Measurements from ENCODE around the gene ADCY1.

The ADCY1 gene

GRCh38 chr7:45574669-45575500 is 717 bp downstream of the ADCY1 start:
- peaks cover 28% of the 10 kb centered on the region for H3K4me1 Mint-ChIP-seq
- H3K27me3 Mint-ChIP-seq (ENCODE audit: low read depth, poor library complexity) = peaks cover 58% of the 10 kb centered on the region
- no peak for TF ChIP-seq CTCF (IDR thresholded peaks at IDR 0.05)
- H3K9me3 Mint-ChIP-seq = peaks cover 6% of the 10 kb centered on the region
- H3K4me3 Mint-ChIP-seq = peak overlapping the region; percentile 84
- DNase-seq = peak; percentile 77
- H3K36me3 Mint-ChIP-seq (ENCODE audit: low read depth) = no peaks in the 10 kb centered on the region
- no peak overlapping the region for H3K27ac Mint-ChIP-seq

GRCh38 chr7:45575501-45576248 is 1.5 kb downstream of the ADCY1 start:
- H3K27me3 Mint-ChIP-seq (ENCODE audit: low read depth, poor library complexity) = peaks cover 58% of the 10 kb centered on the region
- H3K9me3 Mint-ChIP-seq = peaks cover 6% of the 10 kb centered on the region
- H3K4me3 Mint-ChIP-seq = peak overlapping the region; percentile 84
- TF ChIP-seq CTCF (IDR thresholded peaks at IDR 0.05) = no peak
- no peak for DNase-seq
- no peak overlapping the region for H3K27ac Mint-ChIP-seq
- no peaks in the 10 kb centered on the region for H3K36me3 Mint-ChIP-seq (ENCODE audit: low read depth)
- peaks cover 28% of the 10 kb centered on the region for H3K4me1 Mint-ChIP-seq

- peaks cover 53% of the 10 kb centered on the region for H3K27me3 Mint-ChIP-seq (ENCODE audit: low read depth, poor library complexity)
- H3K27ac Mint-ChIP-seq = no peak overlapping the region
- no peak for DNase-seq
- H3K4me1 Mint-ChIP-seq = peaks cover 28% of the 10 kb centered on the region
- peak overlapping the region; percentile 84 for H3K4me3 Mint-ChIP-seq
- no peaks in the 10 kb centered on the region for H3K36me3 Mint-ChIP-seq (ENCODE audit: low read depth)
- peaks cover 3% of the 10 kb centered on the region for H3K9me3 Mint-ChIP-seq
- TF ChIP-seq CTCF (IDR thresholded peaks at IDR 0.05) = no peak
Observed at GRCh38 chr7:45576249-45576929, 2.2 kb downstream of the ADCY1 start.

GRCh38 chr7:45578022-45578421 is 3.9 kb downstream of the ADCY1 start:
- TF ChIP-seq CTCF (IDR thresholded peaks at IDR 0.05) = no peak
- H3K4me1 Mint-ChIP-seq = peaks cover 43% of the 10 kb centered on the region
- H3K27ac Mint-ChIP-seq = no peak overlapping the region
- H3K27me3 Mint-ChIP-seq (ENCODE audit: low read depth, poor library complexity) = peaks cover 37% of the 10 kb centered on the region
- no peak for DNase-seq
- H3K36me3 Mint-ChIP-seq (ENCODE audit: low read depth) = no peaks in the 10 kb centered on the region
- no peaks in the 10 kb centered on the region for H3K9me3 Mint-ChIP-seq
- H3K4me3 Mint-ChIP-seq = no peak overlapping the region

GRCh38 chr7:45578467-45578866 is 4.3 kb downstream of the ADCY1 start:
- H3K4me1 Mint-ChIP-seq = peaks cover 45% of the 10 kb centered on the region

More at GRCh38 chr7:45578467-45578866, 4.3 kb downstream of the ADCY1 start:
- TF ChIP-seq CTCF (IDR thresholded peaks at IDR 0.05) = no peak
- no peak overlapping the region for H3K27ac Mint-ChIP-seq
- H3K4me3 Mint-ChIP-seq = no peak overlapping the region
- no peaks in the 10 kb centered on the region for H3K9me3 Mint-ChIP-seq
- H3K36me3 Mint-ChIP-seq (ENCODE audit: low read depth) = no peaks in the 10 kb centered on the region
- H3K27me3 Mint-ChIP-seq (ENCODE audit: low read depth, poor library complexity) = peaks cover 32% of the 10 kb centered on the region
- DNase-seq = no peak
